HG03521 (cell line): ENCODE results near the gene TRMT112.

ENCODE experiments used
- ATAC-seq: cut with Tn5 transposase; IDR thresholded peaks from one replicate; pipeline ENCODE4 v1.9.1; 2021; ENCODE audit warnings: mild to moderate bottlenecking, moderate library complexity; ENCODE audit not compliant: unreplicated experiment

TRMT112 gene

DNA sequence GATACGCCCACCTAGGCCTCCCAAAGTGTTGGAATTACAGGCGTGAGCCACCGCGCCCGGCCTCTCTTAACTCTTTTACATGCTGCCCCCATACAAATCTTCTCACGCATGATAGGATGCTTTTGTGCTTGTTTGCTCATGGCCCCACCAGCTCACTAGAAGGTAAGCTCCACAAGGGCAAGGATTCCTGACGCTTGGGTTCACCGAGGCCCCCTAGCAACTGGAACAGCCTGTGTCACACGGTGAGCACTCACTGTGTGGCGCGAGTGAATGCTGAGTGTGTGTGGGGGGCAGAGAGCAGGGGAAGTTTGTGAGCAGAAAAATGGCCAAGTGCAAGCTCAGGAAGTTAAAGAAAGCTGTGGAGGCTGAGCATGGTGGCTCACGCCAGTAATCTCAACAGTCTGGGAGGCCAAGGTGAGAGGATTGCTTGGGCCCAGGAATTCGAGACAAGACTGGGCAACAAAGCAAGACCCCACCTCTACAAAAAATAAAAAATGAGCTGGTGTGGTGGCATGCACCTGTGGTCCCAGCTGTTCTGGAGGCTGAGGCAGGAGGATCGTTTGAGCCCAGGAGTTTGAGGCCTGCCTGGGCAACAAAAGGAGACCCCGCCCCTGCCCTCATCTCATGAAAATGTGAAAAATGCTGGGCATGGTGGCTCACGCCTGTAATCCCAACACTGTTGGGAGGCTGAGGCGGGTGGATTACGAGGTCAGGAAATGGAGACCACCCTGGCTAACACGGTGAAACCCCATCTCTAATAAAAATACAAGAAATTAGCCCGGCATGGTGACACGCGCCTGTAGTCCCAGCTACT is 35.2 kb downstream of the TRMT112 start:
- ATAC-seq: no peak

DNA sequence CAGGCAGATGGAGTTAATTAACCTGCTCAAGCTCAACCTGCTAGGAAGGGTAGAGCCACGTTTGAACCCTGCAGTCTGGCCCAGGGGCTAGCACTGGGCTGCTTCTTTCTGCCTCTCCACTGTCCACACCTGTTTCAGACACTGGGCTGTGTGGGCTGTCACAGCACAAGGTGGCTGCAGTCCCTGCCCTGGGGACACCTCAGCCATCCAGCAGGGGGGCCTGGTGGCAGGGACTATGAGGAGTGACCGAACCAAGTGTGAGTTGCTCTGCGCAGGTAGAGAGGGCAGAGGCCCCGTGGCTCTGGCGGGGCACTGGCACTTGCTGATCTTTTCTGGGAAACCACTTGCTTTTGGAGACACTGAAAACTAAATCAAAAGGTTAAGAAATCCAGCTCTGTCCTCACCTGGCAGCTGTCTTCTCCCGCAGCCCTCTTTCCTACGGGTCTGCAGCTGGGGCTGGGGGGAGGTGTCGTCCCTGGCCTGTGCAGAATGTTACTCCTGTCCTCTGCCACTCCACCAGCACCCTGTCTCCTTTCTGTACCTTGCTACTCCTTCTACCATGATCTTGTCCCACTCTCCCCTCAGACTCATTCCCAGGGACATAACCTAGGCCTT is 38.7 kb downstream of the TRMT112 start:
- ATAC-seq: no peak

DNA sequence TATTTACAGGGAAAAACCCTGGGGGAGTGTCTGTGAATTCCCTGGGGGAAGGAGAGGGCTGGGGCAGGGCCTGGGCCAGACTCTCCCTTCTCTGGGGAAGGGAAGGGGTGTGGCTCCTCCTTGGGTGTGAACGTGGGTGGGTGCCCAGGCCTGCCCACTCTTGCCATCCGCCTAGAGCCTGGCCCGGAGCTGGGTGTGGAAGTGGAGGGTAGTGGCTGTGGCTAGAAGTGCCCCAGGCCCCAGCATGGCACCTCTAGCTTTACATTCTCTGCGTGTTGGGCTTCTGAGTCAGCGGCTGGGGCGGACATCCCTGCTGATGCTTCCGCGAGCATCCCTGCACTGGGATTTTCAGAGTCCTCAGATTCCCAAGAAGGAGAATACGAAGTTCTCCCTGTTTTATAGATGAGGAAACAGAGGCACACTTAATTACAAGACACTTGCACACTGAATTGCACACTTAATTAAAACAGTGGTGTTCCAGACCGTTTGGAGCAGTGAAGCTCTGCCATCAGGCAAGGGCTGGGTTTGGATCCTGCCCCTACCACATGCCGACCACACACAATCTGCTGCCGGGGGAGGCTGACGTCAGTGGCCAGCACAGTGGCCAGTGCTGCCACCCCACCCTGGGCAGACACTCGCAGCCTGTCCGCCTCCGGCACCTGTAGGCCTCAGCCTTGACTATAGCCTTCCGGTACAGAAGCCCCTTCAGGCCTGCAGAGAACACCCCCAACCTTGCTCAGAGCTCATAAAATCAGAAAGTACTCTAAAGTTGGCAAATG is 40.5 kb downstream of the TRMT112 start:
- no peak for ATAC-seq

DNA sequence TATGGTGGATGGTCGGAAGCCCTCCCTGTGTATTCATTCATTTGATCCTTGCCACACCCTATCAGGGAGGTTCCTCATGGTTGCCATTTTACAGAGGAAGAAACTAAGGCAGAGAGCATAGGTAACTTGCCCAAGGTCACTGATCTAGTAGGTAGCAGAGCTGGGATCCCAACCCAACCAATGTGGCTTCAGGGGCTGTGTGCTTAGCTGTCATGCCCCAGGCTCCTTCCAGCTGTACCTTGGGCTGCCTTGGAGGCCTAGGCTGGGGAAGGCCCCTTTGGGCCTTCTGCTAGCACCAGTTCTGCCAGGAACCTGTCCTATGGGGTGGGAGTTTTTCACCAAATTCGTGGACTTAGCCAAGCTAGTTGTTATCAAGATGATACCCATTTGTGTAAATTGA is 41.5 kb downstream of the TRMT112 start:
- ATAC-seq: no peak

GRCh38 chr11:64275031-64275800 is 42.1 kb downstream of the TRMT112 start:
- ATAC-seq: no peak

- peak; percentile 58 for ATAC-seq
Measured at GRCh38 chr11:64269540-64270220, 47.7 kb downstream of the TRMT112 start.

DNA sequence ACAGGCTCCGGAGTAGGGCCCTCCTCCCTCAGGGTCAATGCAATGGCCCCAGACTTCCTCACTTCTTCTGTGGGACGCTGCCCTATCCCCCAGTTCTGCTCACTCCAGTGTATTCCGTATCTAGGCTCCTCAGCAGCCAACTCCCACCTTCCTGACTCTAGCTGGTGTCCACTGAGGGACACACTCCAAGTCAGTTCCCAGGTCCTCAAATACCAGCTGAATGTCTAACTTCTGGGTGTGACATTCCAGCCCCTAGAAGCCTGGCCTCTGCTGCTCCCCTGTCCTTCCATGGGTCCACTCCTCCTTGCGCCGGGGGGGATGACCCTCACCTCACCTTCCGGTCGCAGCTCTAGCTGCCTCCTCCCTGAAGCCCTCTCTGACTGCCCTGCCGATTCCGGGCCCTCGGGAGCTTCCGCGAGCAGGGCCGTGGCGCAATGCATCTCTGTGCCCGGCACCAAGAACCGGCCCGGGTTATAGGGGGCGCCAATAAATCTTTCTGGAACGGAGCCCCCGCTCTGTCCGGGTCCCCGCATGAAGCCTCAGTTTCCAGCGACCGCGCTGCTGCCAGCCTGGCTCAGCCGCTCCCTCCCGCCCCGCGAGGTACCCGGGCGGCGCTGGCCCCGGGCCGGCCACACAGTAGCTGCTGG is 48.3 kb downstream of the TRMT112 start:
- peak; percentile 7 for ATAC-seq

- ATAC-seq: no peak
Measured at GRCh38 chr11:64268025-64268892, 49.1 kb downstream of the TRMT112 start.

DNA sequence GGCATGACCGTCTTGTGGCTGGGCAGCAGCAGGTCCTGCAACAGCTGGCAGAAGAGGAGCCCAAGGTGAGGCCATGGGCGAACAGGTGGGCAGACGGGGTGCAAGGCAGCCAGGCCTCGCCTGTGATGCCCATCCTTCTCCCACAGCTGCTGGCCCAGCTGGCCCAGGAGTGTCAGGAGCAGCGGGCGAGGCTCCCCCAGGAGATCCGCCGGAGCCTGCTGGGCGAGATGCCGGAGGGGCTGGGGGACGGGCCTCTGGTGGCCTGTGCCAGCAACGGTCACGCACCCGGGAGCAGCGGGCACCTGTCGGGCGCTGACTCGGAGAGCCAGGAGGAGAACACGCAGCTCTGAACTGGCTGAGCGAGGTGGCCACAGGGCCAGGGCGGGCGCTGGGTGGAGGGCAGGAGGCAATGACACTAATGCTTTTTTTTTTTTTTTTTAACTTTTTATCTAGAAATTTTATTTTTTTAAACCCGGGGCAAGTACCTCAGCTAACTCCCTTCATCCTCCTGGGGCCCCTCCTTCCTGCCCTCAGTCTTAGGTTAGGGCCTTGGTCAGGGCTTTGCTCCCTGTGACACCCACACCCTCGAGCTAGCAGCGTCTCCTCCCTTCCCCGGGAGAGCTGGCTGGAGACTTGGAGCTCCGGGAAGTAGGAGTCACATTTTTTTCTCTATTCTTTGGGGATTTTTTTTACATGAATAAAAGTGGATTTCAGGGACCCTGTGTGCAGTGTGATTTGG is 50.0 kb downstream of the TRMT112 start:
- ATAC-seq: no peak
